NCI-H345 (cell line): Measurements from ENCODE around the gene NPDC1.
A peak's percentile ranks its signal among the peaks of the same experiment; 100 is the strongest.

ENCODE experiments used
- DNase-seq: peaks from one replicate; lab custom pipeline; 2025; lab: John Stamatoyannopoulos, UW

Gene NPDC1

DNA sequence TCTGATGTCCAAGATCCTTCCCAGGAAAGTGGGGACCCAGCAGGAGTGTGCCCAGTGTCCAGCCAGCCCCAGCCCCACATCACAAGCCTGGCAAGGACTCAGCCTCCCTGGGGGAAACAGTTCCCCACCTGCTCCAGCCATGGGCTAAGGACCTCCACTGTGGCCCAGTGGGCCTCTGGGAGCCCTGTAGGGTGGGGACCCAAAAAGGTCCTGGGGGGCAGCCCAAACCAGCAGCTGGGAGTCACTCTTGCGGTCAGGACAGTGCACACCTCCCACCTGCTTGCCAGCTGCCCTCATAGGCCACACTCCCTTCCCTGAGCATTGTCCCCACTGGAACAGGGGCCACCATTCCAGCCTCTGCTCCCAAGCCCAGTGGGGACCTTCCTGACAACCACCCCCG lies 19.6 kb downstream of the NPDC1 start:
- no peak for DNase-seq

DNA sequence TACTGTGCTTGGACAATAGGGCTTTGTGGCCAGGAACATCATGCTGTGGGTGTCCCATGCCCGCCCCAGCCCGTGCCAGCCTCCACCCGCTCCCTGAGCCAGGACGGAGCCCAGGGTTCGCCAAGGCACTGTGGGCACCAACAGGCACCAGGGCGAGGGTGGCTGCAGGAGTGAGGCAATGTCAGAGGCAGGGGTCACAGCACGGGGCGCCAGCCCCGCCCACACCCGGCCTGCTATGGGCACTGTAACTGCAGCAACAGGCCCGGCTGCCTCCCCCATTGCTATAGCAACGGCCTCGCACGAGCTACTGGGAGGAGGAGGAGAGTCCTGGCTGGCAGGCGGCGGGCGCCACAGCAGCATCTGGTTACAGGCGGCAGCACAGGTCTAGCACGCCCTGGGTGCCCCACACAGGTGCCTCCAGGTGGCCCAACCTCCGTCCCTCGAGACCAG lies 20.4 kb downstream of the NPDC1 start:
- DNase-seq: peak; percentile 88

DNA sequence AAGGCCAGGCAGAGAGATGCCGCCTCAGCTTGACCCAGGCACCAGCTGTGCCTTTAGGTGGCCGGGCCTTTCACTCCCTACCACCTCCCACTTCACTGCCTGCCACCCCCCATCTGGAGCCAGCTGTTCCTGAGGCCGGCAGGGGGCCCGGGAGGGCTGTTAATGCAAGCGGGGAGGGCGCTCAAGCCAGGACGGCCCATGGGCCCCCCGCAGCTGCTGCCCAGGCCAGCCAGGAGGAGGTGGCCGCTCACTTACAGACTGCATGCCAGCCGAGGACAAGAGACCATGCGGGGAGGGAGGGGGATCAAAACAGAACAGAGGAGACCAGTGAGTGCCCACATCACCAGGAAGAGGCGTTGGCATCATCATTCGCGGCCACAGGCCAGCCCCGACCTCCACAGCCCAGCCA lies 22.4 kb downstream of the NPDC1 start:
- DNase-seq: no peak

DNA sequence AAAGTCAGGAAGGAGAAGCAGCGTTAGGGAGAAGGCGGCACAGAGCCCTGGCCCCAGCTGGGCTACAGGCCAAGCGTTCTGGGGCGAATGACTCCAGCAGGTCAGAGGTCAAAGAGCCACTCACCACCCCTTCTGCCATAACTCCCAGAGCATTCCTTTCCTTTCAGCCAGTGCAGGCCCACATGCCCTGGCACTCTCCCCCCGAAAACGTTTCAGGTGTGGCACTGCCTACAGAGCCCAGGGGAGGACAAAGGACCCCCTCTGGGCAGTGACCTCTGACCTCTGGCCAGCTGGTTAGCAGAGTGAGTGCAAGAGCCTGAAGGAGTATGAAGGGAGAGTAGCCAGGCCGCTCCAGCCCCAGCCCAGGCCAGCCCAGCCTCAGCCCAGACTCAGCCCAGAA lies 22.8 kb downstream of the NPDC1 start:
- no peak for DNase-seq

DNA sequence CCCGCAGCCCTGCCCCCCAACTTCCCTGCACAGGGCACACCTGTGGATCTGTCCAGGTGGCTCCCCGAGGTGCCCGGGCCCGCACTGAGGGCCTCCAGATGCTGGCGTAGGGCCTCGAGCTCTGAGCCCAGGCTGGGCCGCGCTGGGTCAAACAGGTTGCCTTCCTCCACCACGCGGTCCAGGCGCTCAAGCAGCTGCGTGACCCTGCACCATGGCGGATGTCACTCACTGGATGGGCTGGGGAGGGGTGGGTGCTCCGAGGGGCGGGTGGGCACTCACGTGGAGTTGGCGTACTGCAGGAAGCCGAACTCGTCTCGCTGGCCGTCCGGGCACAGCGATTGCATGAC lies 23.3 kb downstream of the NPDC1 start:
- no peak for DNase-seq

DNA sequence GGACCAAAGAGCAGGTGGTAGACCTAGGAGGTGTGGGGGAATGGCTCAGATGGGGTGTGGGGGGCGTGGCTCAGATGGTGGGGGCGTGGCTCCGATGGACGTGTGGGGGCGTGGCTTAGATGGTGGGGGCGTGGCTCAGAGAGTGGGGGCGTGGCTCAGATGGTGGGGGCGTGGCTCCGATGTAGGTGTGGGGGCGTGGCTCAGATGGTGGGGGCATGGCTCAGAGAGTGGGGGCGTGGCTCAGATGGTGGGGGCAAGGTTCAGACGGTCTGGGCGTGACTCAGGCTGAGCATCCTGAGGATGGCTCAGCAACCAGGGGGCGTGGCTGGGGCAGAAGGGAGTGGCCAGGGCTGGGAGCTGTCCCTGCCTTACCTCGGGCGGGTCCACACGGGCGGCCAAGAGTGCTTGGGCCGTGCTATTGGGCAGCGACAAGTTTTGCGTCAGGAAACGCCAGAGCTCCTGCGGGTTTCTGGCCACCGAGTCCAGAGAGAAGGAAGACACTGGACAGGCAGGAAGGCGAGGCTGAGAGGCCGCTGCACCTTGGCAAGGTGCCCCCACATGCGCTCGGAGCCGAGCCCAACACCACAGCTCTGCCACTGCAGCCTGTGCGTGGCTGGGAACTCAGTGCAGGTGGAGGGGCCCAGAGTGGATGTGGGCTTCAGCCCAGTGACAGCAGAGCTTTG lies 23.9 kb downstream of the NPDC1 start:
- peak; percentile 55 for DNase-seq

DNA sequence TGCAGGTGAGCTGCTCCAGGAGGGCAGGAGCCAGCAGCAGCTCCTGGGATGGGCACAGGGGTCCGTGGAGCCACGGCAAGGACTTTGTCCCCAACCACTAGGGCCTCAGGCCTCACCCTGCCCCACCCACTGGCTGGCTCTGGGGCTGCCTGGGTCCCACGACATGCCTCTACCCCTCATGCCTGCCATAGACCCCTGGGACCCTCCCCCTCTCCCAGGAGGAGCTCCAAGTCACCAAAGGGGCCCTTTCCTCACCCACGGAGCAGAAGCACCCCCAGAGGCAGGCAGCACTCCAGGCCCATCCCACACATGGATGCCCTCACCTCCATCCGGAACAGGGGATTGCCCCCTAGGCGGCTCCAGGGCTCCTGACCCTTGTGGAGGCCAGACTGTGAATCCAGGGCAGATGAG lies 24.4 kb downstream of the NPDC1 start:
- no peak for DNase-seq

DNA sequence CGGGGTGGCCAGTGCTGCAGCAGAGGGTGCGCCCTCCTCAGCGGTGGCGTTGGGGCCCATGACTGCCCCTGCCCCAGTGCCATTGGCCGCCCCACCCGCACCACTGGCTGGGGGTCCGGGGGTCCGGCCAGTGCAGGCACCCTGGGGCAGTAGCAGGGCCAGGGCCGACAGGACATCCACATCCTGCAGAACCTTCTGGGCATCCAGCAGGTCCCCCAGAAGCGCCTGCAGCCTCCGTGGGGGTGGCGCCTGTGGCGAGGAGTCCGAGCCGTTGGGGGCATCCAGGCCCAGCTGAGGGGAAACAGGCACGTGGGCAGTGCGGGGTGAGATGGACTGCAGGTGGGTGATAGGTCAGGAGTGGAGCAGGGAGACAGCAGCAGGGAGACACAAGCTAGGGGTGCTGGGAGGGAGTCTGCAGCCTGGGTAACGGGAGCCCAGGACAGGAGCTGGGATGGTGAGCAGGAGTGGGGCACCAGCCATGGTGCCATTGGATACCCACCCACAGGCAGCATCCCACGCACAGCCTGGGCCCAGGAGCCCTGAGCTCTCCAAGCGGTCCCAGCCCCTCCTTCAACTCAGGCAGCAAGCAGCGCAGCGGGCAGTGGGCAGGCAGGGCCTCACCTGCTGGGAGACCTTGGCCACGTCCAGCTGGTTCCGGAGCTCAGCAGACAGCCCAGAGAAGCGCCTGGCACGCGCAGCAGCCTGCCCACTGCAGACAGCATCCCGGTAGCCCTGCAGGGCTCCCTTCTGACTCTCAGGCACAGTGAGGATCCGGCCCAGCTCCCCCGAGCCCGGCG lies 25.0 kb downstream of the NPDC1 start:
- DNase-seq: no peak

DNA sequence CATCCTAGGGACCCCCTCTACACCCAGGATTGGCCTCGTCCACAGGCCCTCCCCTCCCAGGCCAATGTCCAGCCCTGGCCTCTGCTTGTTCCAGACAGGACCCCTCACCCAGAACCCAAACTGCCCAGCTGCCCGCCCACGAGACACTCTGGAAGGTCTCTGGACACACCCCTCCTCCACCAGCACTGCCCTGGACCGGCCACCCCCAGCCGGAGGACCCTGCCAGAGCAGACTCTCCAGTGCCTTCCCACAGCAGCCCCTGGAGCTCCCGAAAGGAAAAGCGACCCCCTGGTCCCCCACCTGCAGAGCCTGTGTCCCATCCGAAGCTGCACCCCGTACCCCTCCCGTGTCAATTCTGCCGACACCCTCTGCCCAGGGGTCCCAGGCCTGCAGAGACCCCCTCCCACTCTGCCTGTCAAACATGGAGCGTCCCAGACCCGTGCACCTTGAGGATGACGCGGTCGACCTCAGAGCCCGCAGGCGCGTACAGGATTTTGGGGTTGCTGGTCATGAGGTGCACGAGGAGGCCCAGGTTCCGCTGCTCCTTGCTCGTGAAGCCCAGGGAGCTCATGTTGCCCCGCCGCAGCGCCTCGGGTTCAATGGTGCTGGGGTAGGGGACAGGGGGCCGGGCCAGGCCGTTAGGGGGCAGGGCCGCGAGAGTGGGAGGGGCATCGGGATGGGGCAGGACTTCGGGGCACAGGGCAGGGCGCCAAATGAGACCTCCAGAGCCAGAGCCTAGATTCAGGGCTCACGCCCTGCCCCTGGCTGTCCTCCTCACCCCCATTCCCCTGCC lies 25.9 kb downstream of the NPDC1 start:
- DNase-seq: no peak

DNA sequence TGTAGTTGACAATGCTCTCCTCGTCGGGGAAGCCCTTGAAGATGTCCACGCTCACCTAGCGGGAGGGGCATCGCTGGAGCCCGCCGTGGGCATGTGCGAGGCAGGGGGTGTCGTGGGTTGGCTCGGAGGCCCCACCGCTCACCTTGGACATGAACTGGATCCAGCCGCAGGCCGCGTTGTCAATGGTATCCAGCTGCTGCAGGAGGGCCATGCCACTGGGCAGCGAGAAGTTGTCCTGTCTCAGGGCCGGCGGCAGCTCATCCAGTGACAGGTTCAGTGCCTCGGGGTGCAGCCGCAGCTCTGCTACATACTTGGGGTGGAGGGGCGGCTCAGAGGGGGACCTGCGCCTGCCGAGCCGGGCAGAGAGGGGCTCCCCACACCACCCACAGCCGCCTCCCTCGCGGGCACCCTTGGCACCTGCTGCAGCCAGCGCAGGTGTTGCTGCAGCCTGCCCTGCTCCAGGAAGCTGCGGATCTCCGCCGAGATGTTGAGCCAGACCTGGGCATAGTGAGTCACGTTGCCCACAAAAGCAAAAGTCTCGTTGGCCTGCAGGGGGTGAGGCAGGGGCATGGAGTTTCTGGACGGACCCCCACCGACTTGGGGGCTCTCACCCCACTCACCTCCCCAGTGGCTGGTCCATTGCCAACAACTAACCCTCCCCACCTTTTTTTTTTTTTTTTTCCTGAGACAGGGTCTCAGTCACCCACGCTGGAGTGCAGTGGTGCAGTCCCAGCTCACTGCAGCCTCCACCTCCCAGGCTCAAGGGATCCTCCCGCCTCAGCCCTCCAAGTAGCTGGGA lies 27.0 kb downstream of the NPDC1 start:
- no peak for DNase-seq

DNA sequence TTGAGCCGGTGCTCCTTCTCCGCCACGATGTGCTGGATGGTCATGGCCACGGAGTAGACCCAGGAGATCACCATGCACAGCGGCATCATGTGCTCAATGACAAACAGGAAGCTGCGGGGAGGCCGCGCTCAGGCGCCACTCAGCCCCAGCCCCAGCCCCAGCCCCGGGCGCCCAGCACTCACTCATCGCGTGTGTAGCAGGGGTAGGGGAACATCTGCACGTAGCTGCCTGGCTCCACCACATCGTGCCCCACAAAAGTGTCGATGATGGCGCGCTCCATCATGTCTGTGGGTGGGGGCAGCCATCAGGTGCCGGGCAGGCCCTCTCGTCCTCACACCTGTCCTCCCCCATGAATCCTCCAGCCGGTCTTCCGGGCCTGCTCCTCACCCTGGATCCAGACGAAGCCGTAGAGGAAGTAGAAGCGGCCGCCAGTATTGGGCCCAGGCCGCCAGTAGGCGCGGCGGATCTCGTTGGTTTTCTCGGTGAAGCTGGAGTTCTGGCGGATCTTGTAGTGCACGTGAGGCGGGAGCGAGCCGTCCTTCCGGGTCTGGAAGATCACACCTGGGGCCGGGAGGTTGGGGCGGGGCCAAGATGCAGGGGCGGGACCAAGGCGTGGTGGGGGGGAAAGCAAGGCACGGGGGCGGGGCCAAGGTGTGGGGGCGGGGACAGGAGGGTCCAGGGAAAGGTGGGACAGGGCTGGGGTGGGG lies 28.0 kb downstream of the NPDC1 start:
- no peak for DNase-seq

DNA sequence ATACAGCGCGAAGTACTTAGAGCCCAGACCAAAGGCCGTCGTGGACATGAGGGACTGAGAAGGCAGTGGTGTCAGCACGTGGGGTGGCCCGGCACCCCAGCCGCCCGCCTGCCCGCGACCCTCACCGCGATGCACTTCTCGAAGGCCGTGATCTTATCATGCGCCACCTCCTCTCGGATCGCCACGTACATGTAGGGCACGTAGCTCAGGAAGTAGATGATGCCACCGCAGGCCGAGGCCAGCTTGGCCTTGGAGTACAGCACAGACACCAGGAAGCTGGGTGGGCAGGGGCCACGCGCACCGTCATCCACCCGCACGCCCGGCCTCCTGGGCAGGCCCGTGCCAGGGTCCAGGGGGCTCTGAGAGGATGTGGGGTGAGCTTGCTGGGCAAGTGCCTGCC lies 28.9 kb downstream of the NPDC1 start:
- DNase-seq: no peak

DNA sequence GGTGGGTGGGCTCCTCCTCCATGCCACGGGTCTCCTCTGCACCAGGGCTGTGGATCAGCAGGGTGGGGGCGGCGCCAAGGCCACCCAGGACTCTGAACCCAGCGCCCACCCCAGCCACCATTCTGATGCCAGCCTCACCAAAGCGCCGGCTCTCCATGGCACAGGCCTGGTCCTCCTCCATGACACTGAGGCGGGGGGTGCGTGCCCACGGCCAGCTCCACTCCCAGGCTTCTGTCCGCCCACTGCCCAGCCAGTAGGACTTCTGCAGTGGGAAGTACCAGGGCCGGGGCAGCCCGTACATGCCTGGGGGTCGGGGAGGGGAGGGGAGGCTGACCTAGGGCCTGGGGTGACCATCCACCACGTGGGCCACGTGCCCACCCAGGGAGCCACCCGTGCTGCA lies 29.5 kb downstream of the NPDC1 start:
- DNase-seq: no peak

DNA sequence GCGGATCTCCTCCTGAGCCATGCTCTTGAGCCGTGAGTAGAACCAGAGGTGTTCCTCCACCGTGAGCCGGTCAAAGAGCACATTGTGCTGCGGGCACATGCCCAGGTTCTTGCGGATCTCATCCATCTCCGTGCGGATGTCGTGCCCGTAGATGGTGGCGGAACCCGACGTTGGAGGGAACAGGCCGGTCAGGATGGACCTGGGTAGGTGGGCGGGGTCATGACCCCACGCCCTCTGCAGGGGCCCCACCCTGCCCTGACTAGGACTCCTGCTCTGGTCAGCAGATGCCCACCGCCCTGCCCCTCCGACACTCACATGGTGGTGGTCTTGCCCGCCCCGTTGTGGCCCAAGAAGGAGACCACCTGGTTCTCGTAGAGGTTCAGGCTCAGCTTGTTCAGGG lies 30.0 kb downstream of the NPDC1 start:
- no peak for DNase-seq

DNA sequence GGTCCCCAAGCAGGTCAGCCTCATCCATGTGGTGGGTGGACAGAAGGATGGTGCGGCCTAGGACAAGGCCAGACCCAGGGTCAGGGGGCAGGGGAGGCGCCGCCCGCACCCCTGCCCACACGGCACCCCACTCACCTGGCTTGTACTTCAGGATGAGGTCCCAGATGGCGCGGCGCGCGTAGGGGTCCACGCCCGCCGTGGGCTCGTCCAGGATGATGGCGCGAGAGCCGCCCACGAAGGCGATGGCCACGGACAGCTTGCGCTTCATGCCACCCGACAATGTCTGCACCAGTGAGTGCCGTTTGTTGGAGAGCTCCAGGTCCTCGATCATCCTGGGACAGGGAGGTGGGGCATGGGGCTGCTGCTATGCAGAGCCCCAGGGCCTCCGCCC lies 30.4 kb downstream of the NPDC1 start:
- DNase-seq: no peak

DNA sequence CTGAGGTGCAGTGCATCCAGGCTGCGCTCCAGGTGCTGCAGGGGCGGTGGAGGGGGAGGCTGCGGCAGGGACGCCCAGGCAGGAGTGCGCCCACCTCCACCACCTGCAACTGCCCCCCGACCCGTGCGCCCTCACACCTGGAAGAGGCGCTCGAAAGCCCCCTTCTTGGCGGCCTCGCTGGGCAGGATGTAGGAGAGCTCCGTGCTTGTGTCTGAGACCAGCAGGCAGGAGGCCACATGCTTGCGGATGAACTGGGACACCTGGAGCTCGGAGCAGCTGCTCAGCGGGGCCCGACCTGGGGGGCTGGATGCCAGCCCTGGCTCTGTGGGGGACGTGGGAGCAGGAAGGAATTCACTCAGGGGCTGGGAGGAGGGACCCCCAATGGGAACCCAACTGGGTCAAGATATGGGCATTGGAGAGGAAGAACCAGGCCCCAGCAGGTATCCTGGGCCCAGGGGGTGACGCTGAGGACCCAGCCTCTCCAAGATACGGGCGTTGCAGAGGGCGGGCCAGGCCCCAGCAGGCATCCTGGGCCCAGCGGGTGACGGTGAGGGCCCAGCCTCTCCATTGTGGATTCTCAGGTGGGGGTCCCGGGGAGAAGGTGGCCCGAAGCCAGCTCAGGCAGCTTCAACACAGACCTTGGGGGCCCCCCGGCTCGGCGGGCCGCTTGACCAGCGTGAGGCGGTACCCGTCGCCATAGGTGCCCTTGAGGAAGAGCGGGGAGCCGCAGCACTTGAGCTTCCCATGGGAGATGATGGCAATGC lies 31.0 kb downstream of the NPDC1 start:
- DNase-seq: no peak

DNA sequence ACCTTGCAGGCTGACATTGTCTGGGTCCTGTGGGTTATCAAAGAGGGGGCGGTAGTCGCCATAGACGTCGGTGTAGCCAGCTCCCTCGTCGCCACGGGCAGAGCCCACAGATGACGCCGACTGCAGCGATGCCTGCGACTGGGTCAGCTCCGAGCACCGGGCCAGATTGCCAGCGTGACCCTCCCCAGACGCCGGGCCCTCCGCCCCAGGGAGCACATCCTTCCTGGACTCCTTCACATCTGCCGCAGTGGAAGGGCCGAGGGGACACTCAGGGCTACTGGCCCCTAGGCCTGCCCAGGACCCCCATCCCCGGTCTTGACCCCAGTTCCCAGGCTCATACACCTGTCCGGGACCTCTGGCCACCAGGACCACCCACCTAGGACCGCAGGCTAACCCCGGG lies 31.8 kb downstream of the NPDC1 start:
- no peak for DNase-seq

DNA sequence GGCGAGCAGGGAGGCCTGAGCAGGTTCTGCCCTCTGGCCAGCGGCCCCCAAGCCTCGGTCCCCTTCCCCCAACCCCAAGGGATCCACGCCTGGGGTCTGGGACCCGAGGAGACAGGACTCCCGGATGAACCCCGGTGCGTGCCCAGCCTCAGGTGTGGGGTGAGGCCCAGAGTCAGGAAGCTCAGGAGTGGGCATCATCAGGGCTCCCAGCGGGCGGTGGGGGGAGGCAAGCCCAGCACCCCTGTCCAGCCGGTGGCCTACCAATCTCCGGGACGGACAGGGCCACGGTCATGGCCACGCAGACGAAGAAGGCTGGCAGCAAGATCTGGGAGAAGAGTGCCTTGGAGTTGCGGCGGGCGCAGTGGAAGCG lies 32.4 kb downstream of the NPDC1 start:
- no peak for DNase-seq

DNA sequence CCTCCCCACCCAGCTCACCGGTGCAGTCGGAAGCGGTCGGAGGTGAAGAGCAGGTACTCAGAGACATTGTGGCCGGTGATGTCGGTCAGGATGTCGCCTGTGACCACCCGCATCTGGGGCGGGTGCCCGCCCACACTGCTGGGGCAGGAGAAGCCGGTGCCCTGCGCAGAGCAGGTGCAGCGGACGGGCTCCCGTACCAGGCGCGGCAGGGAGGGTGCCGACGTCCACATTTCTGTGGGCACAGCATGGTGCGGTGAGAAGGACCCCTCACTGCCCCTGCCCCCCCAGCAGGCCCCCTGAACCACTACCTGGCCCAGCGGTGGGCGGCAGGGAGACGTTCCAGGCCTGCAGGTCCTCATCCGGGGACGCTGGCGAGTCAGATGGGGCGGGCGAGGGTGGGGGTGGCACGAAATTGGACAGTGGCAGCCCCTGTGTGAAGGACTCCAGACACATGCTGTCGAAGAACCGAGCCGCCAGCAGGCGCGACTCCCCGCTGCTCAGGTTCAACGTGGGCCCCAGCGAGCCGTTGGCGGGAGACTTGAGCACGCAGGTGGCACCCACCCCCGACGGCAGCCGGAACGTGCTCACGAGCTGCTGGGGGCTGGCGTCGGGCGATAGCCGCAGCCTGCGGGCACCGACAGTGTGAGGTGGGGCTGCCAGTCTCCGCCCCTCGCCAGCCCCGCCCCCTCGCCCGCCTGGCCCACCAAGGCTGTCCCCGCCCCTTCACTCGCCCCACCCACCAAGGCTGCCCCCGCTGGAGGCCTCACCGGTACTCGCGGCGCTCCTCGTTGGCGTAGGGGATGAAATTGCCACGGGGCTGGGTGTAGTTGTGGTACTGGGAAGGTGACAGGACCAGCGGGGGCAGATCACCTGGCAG lies 33.0 kb downstream of the NPDC1 start:
- DNase-seq: no peak
